ENCODE data around the gene EYA3.
A peak's percentile ranks its signal among the peaks of the same experiment; 100 is the strongest.

EYA3 gene

DNA sequence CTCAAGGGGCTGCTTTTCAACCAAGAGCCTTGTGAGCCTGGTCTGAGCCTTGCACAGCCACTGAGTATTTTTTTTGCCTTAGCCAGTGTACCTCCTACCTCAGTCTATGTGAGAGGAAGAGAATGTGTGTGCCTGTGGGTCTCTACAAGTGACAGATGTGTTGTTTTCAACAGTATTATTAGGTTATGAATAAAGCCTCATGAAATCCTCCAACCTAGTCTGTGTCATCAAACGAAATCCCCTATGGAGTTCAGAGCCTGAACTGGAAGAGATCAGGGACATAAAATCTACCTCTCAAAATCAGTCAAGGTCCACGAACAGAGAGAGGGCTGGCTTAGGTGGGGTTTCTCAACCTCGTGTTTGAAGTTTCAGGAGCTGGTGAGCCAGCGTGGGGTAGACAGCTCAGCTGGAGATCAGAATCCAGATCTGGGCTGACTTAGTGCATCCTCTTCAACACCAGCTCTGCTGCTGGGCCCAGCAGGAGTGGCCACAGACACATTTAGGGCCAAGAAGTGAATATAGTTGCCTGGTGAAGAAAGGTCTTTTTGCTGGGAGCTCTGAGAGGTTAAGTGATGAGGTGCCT, 120.4 kb downstream of the EYA3 start:
- TF ChIP-seq, protein P1, sequence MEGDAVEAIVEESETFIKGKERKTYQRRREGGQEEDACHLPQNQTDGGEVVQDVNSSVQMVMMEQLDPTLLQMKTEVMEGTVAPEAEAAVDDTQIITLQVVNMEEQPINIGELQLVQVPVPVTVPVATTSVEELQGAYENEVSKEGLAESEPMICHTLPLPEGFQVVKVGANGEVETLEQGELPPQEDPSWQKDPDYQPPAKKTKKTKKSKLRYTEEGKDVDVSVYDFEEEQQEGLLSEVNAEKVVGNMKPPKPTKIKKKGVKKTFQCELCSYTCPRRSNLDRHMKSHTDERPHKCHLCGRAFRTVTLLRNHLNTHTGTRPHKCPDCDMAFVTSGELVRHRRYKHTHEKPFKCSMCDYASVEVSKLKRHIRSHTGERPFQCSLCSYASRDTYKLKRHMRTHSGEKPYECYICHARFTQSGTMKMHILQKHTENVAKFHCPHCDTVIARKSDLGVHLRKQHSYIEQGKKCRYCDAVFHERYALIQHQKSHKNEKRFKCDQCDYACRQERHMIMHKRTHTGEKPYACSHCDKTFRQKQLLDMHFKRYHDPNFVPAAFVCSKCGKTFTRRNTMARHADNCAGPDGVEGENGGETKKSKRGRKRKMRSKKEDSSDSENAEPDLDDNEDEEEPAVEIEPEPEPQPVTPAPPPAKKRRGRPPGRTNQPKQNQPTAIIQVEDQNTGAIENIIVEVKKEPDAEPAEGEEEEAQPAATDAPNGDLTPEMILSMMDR (IDR thresholded peaks at IDR 0.05), result no peak
- no peak for TF ChIP-seq ZFX (IDR thresholded peaks at IDR 0.05; ENCODE audit: borderline replicate concordance)
- no peak overlapping the region for H3K27ac ChIP-seq

DNA sequence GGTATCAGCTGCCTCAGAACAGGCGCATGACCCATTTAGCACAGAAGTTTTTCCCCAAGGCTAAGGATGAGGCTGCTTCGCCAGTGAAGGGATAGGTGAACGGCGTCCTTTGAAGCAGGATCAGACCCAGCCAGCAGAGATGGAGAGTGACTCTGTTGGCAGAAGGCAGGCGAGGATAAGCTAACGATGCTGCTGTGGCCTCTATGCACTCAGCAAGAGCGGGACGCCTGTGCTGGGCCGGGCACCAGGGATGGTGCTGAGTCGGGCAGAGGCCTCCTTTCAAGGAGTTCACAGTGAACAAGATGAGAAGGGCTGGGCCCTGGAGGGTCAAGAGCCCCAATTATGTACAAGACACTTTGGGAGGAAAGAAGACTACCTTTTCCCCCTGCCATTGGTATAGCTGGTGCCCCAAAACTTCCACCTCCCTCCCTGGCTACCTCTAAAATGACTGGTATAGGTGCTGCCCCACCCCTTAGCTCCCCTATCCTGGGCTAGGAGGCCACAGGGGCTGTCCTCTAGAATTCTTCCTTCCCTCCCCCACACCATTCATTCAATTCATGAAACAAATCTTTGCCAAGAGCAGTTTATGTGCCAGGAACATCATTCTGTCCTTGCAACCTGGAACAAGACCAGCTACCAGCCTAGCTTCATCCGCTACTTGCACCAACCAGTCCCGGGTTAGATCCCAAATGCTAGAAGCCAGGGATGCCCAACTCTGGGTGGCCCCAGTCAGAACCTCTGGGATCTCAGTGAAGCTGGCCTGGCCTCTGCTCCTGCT, 121.1 kb downstream of the EYA3 start:
- no peak for TF ChIP-seq ZFX (IDR thresholded peaks at IDR 0.05; ENCODE audit: borderline replicate concordance)
- TF ChIP-seq, protein P1 (IDR thresholded peaks at IDR 0.05), result no peak
- H3K27ac ChIP-seq, result no peak overlapping the region

DNA sequence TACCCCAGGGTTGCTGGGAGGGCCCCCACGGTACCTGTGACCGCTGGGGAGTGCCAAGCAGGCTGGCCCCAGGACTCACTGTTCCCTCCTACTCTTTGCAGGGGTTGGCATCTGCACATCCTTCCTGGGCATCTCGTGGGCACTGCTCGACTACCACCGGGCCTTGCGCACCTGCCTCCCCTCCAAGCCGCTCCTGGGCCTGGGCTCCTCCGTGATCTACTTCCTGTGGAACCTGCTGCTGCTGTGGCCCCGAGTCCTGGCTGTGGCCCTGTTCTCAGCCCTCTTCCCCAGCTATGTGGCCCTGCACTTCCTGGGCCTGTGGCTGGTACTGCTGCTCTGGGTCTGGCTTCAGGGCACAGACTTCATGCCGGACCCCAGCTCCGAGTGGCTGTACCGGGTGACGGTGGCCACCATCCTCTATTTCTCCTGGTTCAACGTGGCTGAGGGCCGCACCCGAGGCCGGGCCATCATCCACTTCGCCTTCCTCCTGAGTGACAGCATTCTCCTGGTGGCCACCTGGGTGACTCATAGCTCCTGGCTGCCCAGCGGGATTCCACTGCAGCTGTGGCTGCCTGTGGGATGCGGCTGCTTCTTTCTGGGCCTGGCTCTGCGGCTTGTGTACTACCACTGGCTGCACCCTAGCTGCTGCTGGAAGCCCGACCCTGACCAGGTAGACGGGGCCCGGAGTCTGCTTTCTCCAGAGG, 121.9 kb downstream of the EYA3 start:
- no peak overlapping the region for H3K27ac ChIP-seq
- TF ChIP-seq, protein P1 (IDR thresholded peaks at IDR 0.05), result no peak
- TF ChIP-seq ZFX (IDR thresholded peaks at IDR 0.05; ENCODE audit: borderline replicate concordance), result no peak

DNA sequence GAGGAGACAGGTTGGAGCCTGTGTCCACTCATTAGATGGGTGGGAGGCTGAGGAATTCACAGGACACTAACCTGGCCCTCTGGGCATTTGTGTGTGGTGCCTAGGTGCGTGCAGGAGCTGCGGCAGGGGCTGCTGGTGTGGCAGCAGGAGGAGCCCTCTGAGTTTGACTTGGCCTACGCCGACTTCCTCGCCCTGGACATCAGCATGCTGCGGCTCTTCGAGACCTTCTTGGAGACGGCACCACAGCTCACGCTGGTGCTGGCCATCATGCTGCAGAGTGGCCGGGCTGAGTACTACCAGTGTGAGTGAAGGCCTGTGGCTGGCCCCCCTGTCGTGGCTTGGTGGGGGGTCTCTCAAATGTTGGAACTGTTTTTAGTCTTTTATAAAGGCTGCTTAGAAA, 125.0 kb downstream of the EYA3 start:
- no peak for TF ChIP-seq ZFX (IDR thresholded peaks at IDR 0.05; ENCODE audit: borderline replicate concordance)
- TF ChIP-seq, protein P1 (IDR thresholded peaks at IDR 0.05), result no peak

DNA sequence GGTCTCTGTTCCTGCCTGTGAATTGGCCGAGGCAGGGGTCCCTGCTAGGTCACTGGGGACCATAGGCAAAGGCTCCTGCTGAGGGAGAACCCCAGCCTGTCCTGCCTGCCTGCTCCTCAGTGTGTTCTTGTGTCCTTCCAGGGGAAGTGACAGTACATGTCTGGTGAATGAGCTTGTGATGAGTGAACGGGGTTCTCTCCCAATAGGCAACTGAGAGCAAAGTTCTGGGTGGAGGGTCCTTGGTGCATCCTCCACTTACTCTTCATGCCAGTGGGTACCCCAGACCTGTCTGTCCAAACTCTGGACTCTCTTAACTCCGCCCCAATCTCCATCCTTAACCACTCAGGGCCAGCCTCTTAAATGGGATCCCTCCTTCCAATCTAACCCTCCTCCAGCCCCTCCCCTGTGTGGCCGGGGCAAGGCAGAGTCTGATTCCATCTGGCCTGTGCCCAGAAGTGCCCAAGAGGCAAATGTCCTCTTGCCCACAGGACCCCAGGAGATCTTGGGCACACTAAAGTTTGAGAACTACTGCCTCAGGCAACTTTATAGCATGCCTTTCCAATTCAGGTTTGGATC, 126.7 kb downstream of the EYA3 start:
- TF ChIP-seq, protein P1 (IDR thresholded peaks at IDR 0.05), result no peak
- no peak for TF ChIP-seq ZFX (IDR thresholded peaks at IDR 0.05; ENCODE audit: borderline replicate concordance)
- no peak overlapping the region for H3K27ac ChIP-seq

More for the DNA sequence above, 125.0 kb downstream of the EYA3 start:
- H3K27ac ChIP-seq, result no peak overlapping the region

DNA sequence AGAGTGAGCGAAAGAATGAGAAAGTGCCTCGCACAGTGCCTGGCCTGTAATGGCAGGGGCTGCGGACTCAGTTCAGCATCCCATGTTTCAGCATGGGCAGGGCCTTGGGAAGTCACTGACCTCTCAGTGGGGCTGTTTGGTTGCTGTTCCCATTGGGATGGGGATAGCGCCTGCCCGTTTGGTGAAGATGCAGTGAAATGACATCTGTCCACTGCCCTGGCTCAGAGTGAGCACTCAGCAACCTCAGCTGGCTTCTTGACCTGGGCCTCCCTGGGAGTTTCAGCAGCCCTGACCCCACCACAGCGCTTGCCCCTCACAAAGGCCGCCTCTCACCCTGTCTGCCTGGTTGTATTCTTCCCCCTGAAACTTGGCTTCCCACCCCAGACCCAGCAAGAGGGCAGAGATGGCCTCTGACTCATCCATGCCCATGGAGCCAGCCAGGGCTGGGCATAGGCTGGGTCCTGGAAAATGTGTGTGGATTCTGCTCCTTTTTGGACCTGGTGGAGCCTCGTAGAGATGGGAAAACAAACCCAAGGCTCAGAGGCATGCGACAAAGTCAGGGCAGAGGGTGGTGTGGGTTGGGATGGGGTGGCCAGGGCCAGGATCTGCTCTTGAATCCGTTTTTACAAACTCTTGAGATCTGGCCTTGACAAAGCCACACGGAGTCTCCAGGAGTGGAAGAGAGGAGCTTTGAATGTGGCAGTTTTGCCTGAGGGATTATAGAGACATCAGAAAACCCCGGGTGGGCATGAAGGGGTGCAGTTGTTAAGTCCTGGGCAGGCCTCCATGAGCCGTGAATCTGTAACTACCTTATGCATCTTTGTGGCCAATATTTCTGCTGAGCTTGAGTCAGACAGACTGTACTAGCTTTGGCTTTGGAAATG, 127.4 kb downstream of the EYA3 start:
- peak overlapping the region; percentile 76 for H3K27ac ChIP-seq
- no peak for TF ChIP-seq ZFX (IDR thresholded peaks at IDR 0.05; ENCODE audit: borderline replicate concordance)
- TF ChIP-seq, protein P1 (IDR thresholded peaks at IDR 0.05), result no peak

All from 22Rv1 (cell line).